Ectodermal cell (in vitro differentiated cells): Measurements from ENCODE around the gene SCGB3A1.

Experiments used
- H3K27ac ChIP-seq: 2 replicates; pipeline ENCODE4 v1.7.0; 2013; ENCODE audit warnings: mild to moderate bottlenecking, low read depth, low read length; ENCODE audit not compliant: insufficient read depth, poor library complexity, severe bottlenecking
- H3K27me3 ChIP-seq: 2 replicates; pipeline ENCODE4 v1.7.0; 2013; ENCODE audit warnings: mild to moderate bottlenecking, low read length; ENCODE audit not compliant: insufficient read depth, control insufficient read depth, poor library complexity, severe bottlenecking
- H3K36me3 ChIP-seq: one replicate; pipeline ENCODE4 v1.7.0; 2013; ENCODE audit warnings: low read length; ENCODE audit not compliant: control insufficient read depth, insufficient read depth
- H3K4me1 ChIP-seq: one replicate; pipeline ENCODE4 v1.7.0; 2013; ENCODE audit warnings: low read length; ENCODE audit not compliant: control insufficient read depth, insufficient read depth
- H3K4me3 ChIP-seq: 2 replicates; pipeline ENCODE4 v1.7.0; 2013; ENCODE audit warnings: low read depth, low read length, control low read depth; ENCODE audit not compliant: insufficient read depth
- H3K9me3 ChIP-seq: 2 replicates; pipeline ENCODE4 v1.7.0; 2013; ENCODE audit warnings: mild to moderate bottlenecking, low read length, moderate library complexity; ENCODE audit not compliant: control insufficient read depth
- WGBS, 2 experiments: methylation state at CpG; one replicate each; pipeline ENCODE4 v1.1.7; 2013; ENCODE audit warnings: missing lambda C conversion rate in 2 of 2; 5-methylcytosine and 5-hydroxymethylcytosine counted together

Gene SCGB3A1

GRCh38 chr5:180631549-180632383, 40.5 kb upstream of the SCGB3A1 start:
- H3K27ac ChIP-seq, result no peak overlapping the region
- 80 to 82% methylated on average over 35 to 36 of the region's 36 CpGs for WGBS, 2 experiments
- H3K4me1 ChIP-seq, result peaks cover 9% of the 10 kb centered on the region
- H3K9me3 ChIP-seq, result no peaks in the 10 kb centered on the region
- no peaks in the 10 kb centered on the region for H3K36me3 ChIP-seq
- no peak overlapping the region for H3K4me3 ChIP-seq
- H3K27me3 ChIP-seq, result no peaks in the 10 kb centered on the region

- Histone ChIP-seq H3K9me3 (no peaks in the 10 kb centered on the region), H3K27me3 (no peaks in the 10 kb centered on the region), H3K4me3 (no peak overlapping the region), H3K36me3 (no peaks in the 10 kb centered on the region), H3K27ac (no peak overlapping the region), H3K4me1 (peaks cover 9% of the 10 kb centered on the region)
- WGBS, 2 experiments, result 92 to 93% methylated on average over 22 of the region's 22 CpGs
These were observed 39.1 kb upstream of the SCGB3A1 start for GRCh38 chr5:180630426-180630825.

- Histone ChIP-seq H3K36me3 (no peaks in the 10 kb centered on the region), H3K27ac (no peak overlapping the region), H3K27me3 (no peaks in the 10 kb centered on the region), H3K9me3 (no peaks in the 10 kb centered on the region), H3K4me1 (peaks cover 9% of the 10 kb centered on the region), H3K4me3 (no peak overlapping the region)
- 93 to 95% methylated on average over 25 of the region's 25 CpGs for WGBS, 2 experiments
These were observed 38.6 kb upstream of the SCGB3A1 start for GRCh38 chr5:180629831-180630382.

- peaks cover 9% of the 10 kb centered on the region for H3K4me1 ChIP-seq
- H3K27me3 ChIP-seq, result no peaks in the 10 kb centered on the region
- no peaks in the 10 kb centered on the region for H3K9me3 ChIP-seq
- no peak overlapping the region for H3K4me3 ChIP-seq
- WGBS, 2 experiments, result 92 to 93% methylated on average over 44 of the region's 44 CpGs
- H3K27ac ChIP-seq, result no peak overlapping the region
- no peaks in the 10 kb centered on the region for H3K36me3 ChIP-seq
These were observed 37.8 kb upstream of the SCGB3A1 start for GRCh38 chr5:180628827-180629750.

GRCh38 chr5:180628211-180628610, 36.9 kb upstream of the SCGB3A1 start:
- Histone ChIP-seq H3K9me3 (no peaks in the 10 kb centered on the region), H3K36me3 (no peaks in the 10 kb centered on the region), H3K27me3 (no peaks in the 10 kb centered on the region), H3K4me1 (peaks cover 9% of the 10 kb centered on the region), H3K27ac (no peak overlapping the region), H3K4me3 (no peak overlapping the region)
- WGBS, 2 experiments, result 89 to 90% methylated on average over 14 of the region's 14 CpGs

GRCh38 chr5:180627386-180628120, 36.3 kb upstream of the SCGB3A1 start:
- Histone ChIP-seq H3K27ac (no peak overlapping the region), H3K9me3 (no peaks in the 10 kb centered on the region), H3K36me3 (no peaks in the 10 kb centered on the region), H3K4me1 (peaks cover 9% of the 10 kb centered on the region), H3K4me3 (no peak overlapping the region), H3K27me3 (no peaks in the 10 kb centered on the region)
- 94 to 96% methylated on average over 12 of the region's 12 CpGs for WGBS, 2 experiments

- Histone ChIP-seq H3K4me1 (peaks cover 2% of the 10 kb centered on the region), H3K36me3 (no peaks in the 10 kb centered on the region), H3K27ac (no peak overlapping the region), H3K27me3 (no peaks in the 10 kb centered on the region), H3K4me3 (no peak overlapping the region), H3K9me3 (no peaks in the 10 kb centered on the region)
- 87 to 89% methylated on average over 15 of the region's 15 CpGs for WGBS, 2 experiments
These were observed 35.5 kb upstream of the SCGB3A1 start for GRCh38 chr5:180626661-180627385.

- Histone ChIP-seq H3K4me3 (no peak overlapping the region), H3K4me1 (no peaks in the 10 kb centered on the region), H3K36me3 (no peaks in the 10 kb centered on the region), H3K27ac (no peak overlapping the region), H3K27me3 (no peaks in the 10 kb centered on the region), H3K9me3 (no peaks in the 10 kb centered on the region)
- WGBS, 2 experiments, result 93% methylated on average over 25 of the region's 25 CpGs
These were observed 34.7 kb upstream of the SCGB3A1 start for GRCh38 chr5:180625791-180626660.
